Measurements from ENCODE around the gene CARMIL1.
"Not testable (repeated sequence)": the region's sequence is repeated elsewhere in the genome, so short reads cannot be mapped to it uniquely, and the experiment has no call there.

Gene CARMIL1

DNA sequence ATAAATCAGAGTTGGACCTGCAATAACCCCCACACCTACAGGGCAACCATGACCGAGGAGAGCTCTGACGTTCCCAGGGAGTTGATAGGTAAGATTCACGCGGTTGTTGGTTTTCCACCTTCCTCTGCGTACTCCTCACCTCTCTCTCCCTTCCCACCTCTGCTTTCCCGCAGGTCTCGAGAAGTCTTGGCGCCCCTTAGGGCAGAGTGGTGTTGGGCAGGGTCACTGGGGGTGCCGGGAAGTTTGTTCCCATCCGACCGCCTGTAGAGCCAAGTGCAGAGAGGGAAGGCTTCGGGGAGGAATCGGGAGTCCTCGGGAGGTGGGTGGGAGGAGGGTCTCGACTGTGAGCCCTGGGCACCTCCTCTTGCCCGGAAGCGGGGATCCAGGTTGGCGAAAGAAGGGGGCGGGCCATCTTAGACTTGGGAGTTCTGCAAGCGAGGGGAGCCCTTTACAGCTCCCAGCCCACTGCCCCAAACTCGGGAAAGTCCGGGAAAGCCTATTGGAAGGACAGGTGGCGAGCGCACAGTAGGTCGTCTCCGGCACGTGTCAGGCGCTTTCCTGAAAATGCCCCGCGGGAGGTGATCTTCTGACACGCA is 672 bp downstream of the CARMIL1 start:
- no peaks in the 10 kb centered on the region for H3K36me3 ChIP-seq (ENCODE audit: control insufficient read depth, insufficient read depth, low read length)
- peaks cover 2% of the 10 kb centered on the region for H3K4me1 ChIP-seq (ENCODE audit: control insufficient read depth, insufficient read depth, low read length)
- no peaks in the 10 kb centered on the region for H3K27me3 ChIP-seq (ENCODE audit: control insufficient read depth, insufficient read depth, low read length)
- peak overlapping the region; percentile 78 for H3K9ac ChIP-seq (ENCODE audit: low read length)
- peak overlapping the region; percentile 83 for H3K4me3 ChIP-seq (ENCODE audit: low read length)
- H3K27ac ChIP-seq (ENCODE audit: low read depth, low read length): no peak overlapping the region

DNA sequence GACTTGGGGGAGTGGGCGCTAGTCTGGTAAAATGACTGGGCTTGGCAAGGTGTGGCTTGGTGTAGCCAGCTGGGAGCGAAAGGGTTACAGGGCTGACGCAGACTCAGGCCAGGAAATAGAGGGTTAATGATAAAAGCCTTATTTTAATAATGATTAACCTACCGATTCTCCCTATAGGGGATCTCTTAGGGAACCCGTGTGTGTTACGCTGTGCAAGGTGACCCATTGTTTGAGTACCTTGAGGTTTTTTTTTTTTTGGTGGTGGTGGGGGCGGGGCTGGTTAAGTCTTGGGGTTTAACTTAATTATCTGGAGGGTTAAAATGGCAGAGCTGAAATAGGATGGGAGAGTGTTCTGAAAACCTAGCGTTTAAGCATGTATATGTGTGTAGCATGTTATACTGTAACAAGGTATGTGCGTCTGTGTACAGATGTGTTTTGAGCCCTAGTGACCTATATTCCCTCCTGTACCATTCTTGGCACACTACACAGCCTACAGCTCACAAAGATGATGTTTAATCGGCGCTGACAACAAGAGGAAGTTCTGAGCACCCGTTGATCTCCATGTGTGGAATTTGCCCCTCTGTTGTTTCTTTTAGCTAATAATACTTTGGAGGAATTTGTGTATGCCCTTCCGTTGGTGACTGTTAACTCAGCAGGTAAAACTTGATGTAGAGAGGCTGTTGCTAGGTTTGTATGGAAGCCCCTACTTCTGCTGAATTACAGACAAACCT is 1.3 kb downstream of the CARMIL1 start:
- peak overlapping the region; percentile 78 for H3K9ac ChIP-seq (ENCODE audit: low read length)

DNA sequence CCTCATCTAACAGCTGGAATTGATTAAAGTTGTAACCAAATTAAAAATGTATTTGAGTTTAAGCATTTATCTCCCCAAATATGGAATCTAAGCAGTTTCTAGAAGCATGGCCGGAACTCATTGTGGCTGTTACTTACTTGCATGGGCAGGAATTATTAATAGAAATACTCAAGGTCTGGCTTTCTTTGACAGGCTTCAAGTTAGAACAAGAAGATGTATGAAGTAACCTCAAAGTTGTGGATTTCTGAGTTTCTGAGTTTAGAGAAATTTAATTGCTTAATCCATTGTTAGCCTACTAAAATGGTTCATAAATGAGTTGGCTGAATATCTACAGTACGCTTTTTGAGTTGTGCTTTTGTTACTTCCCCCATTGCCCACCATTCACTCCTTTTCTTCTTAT is 7.7 kb downstream of the CARMIL1 start:
- Histone ChIP-seq H3K4me3 (ENCODE audit: low read length) (no peak overlapping the region), H3K36me3 (ENCODE audit: control insufficient read depth, insufficient read depth, low read length) (no peaks in the 10 kb centered on the region), H3K27me3 (ENCODE audit: control insufficient read depth, insufficient read depth, low read length) (no peaks in the 10 kb centered on the region), H3K27ac (ENCODE audit: low read depth, low read length) (no peak overlapping the region), H3K9ac (ENCODE audit: low read length) (no peak overlapping the region), H3K4me1 (ENCODE audit: control insufficient read depth, insufficient read depth, low read length) (no peaks in the 10 kb centered on the region)

More for the DNA sequence above, 1.3 kb downstream of the CARMIL1 start:
- Histone ChIP-seq H3K27ac (ENCODE audit: low read depth, low read length) (no peak overlapping the region), H3K36me3 (ENCODE audit: control insufficient read depth, insufficient read depth, low read length) (no peaks in the 10 kb centered on the region), H3K4me3 (ENCODE audit: low read length) (peak overlapping the region; percentile 83), H3K4me1 (ENCODE audit: control insufficient read depth, insufficient read depth, low read length) (peaks cover 2% of the 10 kb centered on the region), H3K27me3 (ENCODE audit: control insufficient read depth, insufficient read depth, low read length) (no peaks in the 10 kb centered on the region)

DNA sequence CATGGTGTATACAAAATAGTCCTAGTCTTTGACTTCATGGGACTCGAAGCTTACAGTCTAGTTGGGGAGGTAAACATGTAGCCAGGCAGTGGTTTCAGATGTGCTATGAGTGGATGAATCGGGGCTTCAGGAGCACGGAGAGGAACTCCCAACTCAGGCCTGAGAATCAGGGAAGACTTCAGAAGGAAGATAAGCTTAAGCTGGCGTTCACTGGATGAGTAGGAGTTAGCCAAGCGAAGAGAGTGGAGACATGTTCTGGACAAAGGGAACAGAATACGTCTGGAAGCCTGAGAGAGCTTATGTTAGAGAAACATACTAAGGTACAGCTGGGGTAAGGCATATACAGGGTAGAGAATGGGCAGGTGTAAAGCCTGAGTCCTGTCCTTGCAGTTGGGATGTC is 8.8 kb downstream of the CARMIL1 start:
- Histone ChIP-seq H3K27me3 (ENCODE audit: control insufficient read depth, insufficient read depth, low read length) (no peaks in the 10 kb centered on the region), H3K9ac (ENCODE audit: low read length) (no peak overlapping the region), H3K36me3 (ENCODE audit: control insufficient read depth, insufficient read depth, low read length) (no peaks in the 10 kb centered on the region), H3K4me3 (ENCODE audit: low read length) (no peak overlapping the region), H3K4me1 (ENCODE audit: control insufficient read depth, insufficient read depth, low read length) (no peaks in the 10 kb centered on the region), H3K27ac (ENCODE audit: low read depth, low read length) (no peak overlapping the region)

DNA sequence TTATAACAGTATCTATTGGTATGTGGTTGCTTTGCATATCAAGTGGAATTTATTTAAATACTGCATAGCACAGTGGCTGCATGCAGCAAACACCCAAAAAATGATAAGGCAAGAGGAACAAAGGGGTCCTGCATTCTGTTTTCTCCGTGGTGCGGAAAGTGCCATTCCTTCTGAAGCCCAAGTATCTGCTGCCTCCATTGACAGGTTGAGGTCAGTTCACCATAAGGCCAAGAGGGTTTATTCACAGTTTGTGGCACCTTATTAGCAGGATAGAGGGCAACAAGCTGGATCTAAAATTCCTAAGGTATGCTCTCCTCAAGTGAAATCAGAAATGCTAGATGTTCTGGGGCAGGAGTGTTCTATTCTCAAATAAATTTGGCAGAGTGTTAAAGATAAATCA is 9.3 kb downstream of the CARMIL1 start:
- Histone ChIP-seq H3K4me1 (ENCODE audit: control insufficient read depth, insufficient read depth, low read length) (no peaks in the 10 kb centered on the region), H3K9ac (ENCODE audit: low read length) (no peak overlapping the region), H3K4me3 (ENCODE audit: low read length) (no peak overlapping the region), H3K27me3 (ENCODE audit: control insufficient read depth, insufficient read depth, low read length) (no peaks in the 10 kb centered on the region), H3K36me3 (ENCODE audit: control insufficient read depth, insufficient read depth, low read length) (no peaks in the 10 kb centered on the region), H3K27ac (ENCODE audit: low read depth, low read length) (no peak overlapping the region)

DNA sequence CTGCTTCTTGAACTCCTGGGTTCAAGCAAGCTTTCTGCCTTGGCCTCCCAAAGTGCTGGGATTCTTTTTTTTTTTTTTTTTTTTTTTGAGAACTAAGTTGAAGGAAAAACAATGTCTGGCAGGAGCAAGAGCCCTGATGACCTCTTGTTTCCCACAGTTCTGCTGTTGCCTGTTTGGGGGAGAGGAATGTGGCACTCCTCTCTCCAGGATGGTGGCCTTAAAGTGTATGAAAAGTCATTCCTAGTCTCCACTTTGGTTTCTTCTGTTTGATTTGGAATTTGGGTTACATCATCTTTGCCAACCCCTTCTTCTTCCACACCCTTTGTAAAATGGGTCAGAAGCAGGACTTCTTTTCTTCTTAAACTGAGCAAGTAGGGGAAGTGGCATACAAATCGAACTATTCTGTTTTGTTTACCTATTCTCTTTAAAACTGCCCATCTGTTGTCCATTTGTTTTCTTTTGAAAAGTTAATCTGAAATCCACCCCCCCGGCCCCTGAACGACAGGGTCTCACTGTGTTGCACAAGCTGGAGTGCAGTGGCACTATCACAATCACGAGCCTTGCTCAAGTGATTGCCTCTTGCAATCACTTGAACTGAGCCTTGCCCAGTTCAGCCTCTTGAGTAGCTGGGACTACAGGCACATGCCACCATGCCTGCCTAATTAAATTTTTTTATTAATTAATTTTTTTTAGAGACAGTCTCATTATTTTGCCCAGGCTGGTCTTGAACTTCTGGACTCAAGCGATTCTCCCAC is 11.3 kb downstream of the CARMIL1 start:
- Histone ChIP-seq H3K36me3 (ENCODE audit: control insufficient read depth, insufficient read depth, low read length) (no peaks in the 10 kb centered on the region), H3K4me1 (ENCODE audit: control insufficient read depth, insufficient read depth, low read length) (no peaks in the 10 kb centered on the region), H3K9ac (ENCODE audit: low read length) (no peak overlapping the region), H3K27me3 (ENCODE audit: control insufficient read depth, insufficient read depth, low read length) (no peaks in the 10 kb centered on the region), H3K4me3 (ENCODE audit: low read length) (no peak overlapping the region), H3K27ac (ENCODE audit: low read depth, low read length) (no peak overlapping the region)

DNA sequence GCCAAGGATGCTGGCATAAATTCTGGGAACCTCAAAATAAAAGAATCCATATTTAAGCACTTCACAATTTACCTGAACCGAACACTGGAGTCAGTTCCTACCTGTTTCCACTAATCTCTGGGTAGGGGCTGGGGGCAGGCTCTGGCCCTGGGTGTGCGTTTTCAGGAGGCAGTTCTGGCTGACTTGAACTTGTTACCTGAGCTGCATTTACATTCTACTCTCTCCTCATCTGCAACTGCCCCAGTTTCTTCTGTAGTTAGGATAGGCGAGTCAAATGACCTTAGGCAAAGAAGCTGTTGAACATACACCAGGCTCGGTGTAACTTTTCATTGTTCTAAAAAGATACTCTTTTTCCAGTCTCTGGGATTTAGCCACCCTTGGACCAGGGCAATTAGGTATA is 13.2 kb downstream of the CARMIL1 start:
- no peaks in the 10 kb centered on the region for H3K27me3 ChIP-seq (ENCODE audit: control insufficient read depth, insufficient read depth, low read length)
- no peak overlapping the region for H3K9ac ChIP-seq (ENCODE audit: low read length)
- no peaks in the 10 kb centered on the region for H3K4me1 ChIP-seq (ENCODE audit: control insufficient read depth, insufficient read depth, low read length)
- no peaks in the 10 kb centered on the region for H3K36me3 ChIP-seq (ENCODE audit: control insufficient read depth, insufficient read depth, low read length)
- H3K27ac ChIP-seq (ENCODE audit: low read depth, low read length): no peak overlapping the region
- no peak overlapping the region for H3K4me3 ChIP-seq (ENCODE audit: low read length)

DNA sequence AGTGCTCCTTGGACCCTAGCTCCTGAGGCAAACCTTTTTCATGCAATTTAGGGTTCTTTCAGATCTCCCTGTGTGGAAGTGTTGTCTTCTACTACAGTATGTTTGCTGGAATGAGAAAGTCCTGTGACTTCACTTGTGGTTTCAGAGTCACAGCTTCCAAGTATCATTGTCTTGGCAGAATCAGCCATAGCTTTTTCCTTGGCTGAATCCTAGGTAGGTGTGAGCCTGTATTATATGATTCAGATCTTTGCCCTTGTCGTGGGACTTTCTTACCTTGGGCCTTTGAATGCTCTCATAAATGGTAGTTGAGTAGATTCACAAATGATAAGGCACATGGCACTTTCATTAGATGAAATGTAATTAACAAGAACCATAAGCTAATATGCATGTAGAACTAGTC is 16.5 kb downstream of the CARMIL1 start:
- Histone ChIP-seq H3K4me3 (ENCODE audit: low read length) (no peak overlapping the region), H3K36me3 (ENCODE audit: control insufficient read depth, insufficient read depth, low read length) (no peaks in the 10 kb centered on the region), H3K9ac (ENCODE audit: low read length) (no peak overlapping the region), H3K27me3 (ENCODE audit: control insufficient read depth, insufficient read depth, low read length) (no peaks in the 10 kb centered on the region), H3K27ac (ENCODE audit: low read depth, low read length) (no peak overlapping the region), H3K4me1 (ENCODE audit: control insufficient read depth, insufficient read depth, low read length) (no peaks in the 10 kb centered on the region)

DNA sequence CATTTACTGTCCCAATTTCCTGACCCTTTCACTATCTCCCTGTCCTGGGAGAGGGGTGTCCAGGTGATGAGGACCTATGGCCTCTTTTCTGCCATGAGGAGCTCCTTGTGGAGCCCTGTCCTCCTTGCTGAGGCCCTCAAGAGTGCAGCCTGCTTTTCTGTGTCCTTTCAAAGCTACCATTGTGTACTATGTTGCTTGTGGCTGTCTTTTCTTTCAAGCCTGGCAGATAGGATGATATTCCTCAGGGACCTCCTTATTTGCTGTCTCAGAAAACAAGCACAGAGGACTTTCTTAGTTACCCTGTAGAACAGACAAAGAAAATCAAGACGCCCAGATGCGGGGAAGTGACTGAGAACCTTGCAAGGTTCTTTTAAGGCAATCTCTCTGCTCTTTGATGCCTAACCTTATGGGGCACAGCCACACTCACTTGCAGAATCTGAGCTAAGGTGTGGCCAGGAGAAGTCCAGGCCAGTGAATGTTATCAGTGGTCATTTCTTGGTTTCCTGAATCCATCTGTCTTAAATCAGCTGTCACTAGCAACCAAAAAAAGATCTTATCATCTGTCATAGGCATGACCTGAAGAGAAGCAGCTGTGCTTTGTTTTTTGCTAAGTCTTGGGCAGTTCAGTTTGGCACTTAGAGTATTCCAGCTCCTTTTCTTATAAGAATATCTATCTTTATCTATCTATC is 17.2 kb downstream of the CARMIL1 start:
- H3K9ac ChIP-seq (ENCODE audit: low read length): no peak overlapping the region
- no peaks in the 10 kb centered on the region for H3K4me1 ChIP-seq (ENCODE audit: control insufficient read depth, insufficient read depth, low read length)
- H3K27ac ChIP-seq (ENCODE audit: low read depth, low read length): peak overlapping the region; percentile 33
- H3K36me3 ChIP-seq (ENCODE audit: control insufficient read depth, insufficient read depth, low read length): no peaks in the 10 kb centered on the region
- H3K4me3 ChIP-seq (ENCODE audit: low read length): no peak overlapping the region
- H3K27me3 ChIP-seq (ENCODE audit: control insufficient read depth, insufficient read depth, low read length): no peaks in the 10 kb centered on the region

DNA sequence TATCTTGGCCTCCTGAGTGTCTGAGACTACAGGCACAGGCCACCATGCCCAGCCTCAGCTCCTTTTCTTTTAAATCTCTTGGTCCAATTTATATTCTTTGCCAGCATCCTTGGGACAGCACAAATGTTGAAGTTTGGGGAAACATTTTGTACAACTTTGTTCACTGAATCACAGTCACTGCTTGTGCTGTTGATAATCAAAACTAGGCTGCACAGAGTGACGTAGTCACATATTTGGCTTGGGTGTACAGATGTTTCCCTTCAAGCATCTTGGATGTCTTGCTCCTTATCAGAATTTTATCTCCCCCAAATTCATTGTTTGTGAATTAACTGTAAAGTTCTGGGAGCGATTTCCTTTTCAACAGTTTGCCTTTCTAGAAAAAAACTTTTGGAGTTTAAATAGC is 17.9 kb downstream of the CARMIL1 start:
- H3K4me3 ChIP-seq (ENCODE audit: low read length): no peak overlapping the region
- no peaks in the 10 kb centered on the region for H3K4me1 ChIP-seq (ENCODE audit: control insufficient read depth, insufficient read depth, low read length)
- H3K27ac ChIP-seq (ENCODE audit: low read depth, low read length): no peak overlapping the region

DNA sequence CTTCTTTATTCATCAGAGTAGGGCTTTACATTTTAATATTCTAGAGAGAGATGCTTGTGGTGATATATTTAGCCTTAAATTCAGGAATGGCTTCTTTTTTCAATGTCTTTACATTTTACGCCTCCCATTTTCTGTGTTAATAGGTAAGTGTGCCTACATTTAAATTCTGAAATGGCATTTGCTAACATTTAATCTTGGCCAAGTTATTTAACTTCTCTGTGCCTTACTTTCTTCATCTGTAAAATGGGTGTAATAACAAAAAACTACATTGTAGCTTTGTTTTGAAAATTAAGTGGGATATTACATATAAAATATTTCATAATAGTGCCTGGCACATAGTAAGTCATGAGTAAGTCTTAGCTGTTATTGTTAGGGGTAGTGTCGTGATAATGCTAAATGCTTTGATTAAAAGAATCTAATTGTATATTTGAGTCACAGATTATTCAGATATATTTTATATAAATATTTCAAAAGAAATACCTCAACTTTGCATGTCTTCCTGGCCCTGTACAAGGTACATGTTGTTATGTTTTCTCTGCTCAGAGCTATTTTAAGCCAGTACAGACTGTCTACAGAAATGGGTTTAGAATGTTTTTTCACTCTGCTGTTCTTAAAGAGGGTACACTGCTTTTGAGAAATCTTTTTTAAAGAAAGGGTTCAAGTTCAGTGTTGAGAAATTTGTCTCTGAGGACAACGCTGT is 18.8 kb downstream of the CARMIL1 start:
- H3K4me1 ChIP-seq (ENCODE audit: control insufficient read depth, insufficient read depth, low read length): no peaks in the 10 kb centered on the region
- H3K36me3 ChIP-seq (ENCODE audit: control insufficient read depth, insufficient read depth, low read length): no peaks in the 10 kb centered on the region
- no peak overlapping the region for H3K4me3 ChIP-seq (ENCODE audit: low read length)
- H3K27ac ChIP-seq (ENCODE audit: low read depth, low read length): no peak overlapping the region
- H3K9ac ChIP-seq (ENCODE audit: low read length): no peak overlapping the region
- H3K27me3 ChIP-seq (ENCODE audit: control insufficient read depth, insufficient read depth, low read length): no peaks in the 10 kb centered on the region

More for the DNA sequence above, 17.9 kb downstream of the CARMIL1 start:
- H3K9ac ChIP-seq (ENCODE audit: low read length): no peak overlapping the region
- H3K36me3 ChIP-seq (ENCODE audit: control insufficient read depth, insufficient read depth, low read length): no peaks in the 10 kb centered on the region
- H3K27me3 ChIP-seq (ENCODE audit: control insufficient read depth, insufficient read depth, low read length): no peaks in the 10 kb centered on the region

DNA sequence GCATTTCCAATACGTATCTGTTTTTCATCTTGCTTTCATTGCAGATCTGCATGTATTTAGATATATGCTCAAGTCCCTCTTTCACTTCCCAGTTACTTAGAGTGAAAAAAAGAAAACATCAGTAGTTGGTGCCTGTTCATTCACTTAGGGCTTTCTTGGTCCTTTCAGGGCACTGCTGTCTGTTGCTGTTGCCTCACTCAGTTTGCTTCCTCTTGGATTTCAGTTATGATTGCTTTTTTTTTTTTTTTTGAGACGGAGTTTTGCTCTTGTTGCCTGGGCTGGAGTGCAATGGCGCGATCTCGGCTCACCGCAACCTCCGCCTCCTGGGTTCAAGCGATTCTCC is 19.3 kb downstream of the CARMIL1 start:
- H3K4me3 ChIP-seq (ENCODE audit: low read length); H3K36me3 ChIP-seq (ENCODE audit: control insufficient read depth, insufficient read depth, low read length); H3K27me3 ChIP-seq (ENCODE audit: control insufficient read depth, insufficient read depth, low read length); H3K27ac ChIP-seq (ENCODE audit: low read depth, low read length); H3K4me1 ChIP-seq (ENCODE audit: control insufficient read depth, insufficient read depth, low read length); H3K9ac ChIP-seq (ENCODE audit: low read length): not testable (repeated sequence)
